Right ventricle myocardium superior (tissue), 1 donor: ENCODE data around the gene FLRT2. TPM values are rescaled to one million over a fixed set of nuclear protein-coding genes. Genes with fewer than 3 reads are reported as not detected.

Experiments
- ATAC-seq: fragments of 200-7000 bp; cut with Tn5 transposase; one replicate; pipeline ENCODE4 v1.9.1; 2020; ENCODE audit warnings: mild to moderate bottlenecking; ENCODE audit not compliant: poor library complexity
- DNase-seq: peaks from one replicate; pipeline ENCODE4 v3.0.0-alpha.2; 2020
- intact Hi-C: fragments of 100-400 bp; cut with DNase I; formaldehyde crosslinking; loops from one replicate; pipeline ENCODE4 v1.11.2; 2022
- total RNA-seq: library from RNA; stranded (reverse); fragmentation: NEBNext Ultra II Directional; extraction: Animal tissue kit (Norgen Biotek cat#: 25700); gene quantifications from one replicate; pipeline ENCODE4 v1.2.1, GENCODE V29; 2021
- donor health status: DM: no; HTN: yes; CAD: no; lungs with severe emphysema.

FLRT2 gene
- total RNA-seq, 1 donor from 2014 or later, result 3.0 TPM

DNA sequence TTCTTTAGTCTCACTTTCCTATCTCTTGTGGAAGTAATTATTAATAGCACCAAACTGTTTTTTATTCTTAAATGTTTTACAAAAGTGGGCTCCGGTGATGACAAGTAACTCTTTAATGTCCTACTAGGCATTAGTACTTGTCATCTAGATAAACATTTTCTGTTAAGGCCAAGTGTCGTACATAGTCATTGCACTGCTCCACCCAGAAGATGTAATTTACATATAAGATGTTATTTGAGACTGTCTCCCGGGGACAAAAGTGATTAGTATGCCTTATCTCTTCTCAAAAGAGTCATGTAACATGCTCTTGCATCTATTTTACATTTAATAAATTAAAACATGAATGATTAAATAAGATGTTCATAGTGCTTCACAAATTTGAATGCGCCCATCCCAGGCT, 88.4 kb downstream of the FLRT2 start:
- intact Hi-C loops, result no loop called here
- DNase-seq (no peak), ATAC-seq (no peak)

GRCh38 chr14:85618978-85619377, 89.0 kb downstream of the FLRT2 start:
- intact Hi-C loops, result no loop called here
- no peak for ATAC-seq
- DNase-seq, result no peak

- intact Hi-C loops, result no loop called here
- DNase-seq, result no peak
- ATAC-seq, result no peak
These were observed 89.9 kb downstream of the FLRT2 start for GRCh38 chr14:85619851-85620250.

DNA sequence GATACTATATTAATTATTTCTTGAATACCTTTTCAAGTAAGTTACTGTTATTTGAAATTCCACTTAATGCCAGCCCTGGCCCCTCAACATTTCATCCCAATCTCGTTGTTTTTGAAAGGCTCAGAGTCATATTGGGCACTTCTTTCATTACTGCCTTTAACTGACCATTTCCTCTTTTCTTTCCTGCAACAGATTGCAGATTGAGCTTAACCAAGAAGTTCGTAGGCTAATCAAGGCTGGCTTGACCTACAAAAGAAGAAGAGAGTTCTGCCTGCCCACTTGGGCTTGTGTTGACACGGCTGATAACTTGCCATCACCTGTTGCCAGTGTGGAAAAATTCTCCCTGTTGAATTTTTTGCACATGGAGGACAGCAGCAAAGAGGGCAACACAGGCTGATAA, 91.0 kb downstream of the FLRT2 start:
- ATAC-seq (no peak), DNase-seq (no peak)
- intact Hi-C loops, result no loop called here

GRCh38 chr14:85622106-85622505, 92.2 kb downstream of the FLRT2 start:
- DNase-seq, result no peak
- intact Hi-C loops, result no loop called here
- no peak for ATAC-seq

- DNase-seq (no peak), ATAC-seq (no peak)
- intact Hi-C loops, result no loop called here
These were observed 93.2 kb downstream of the FLRT2 start for GRCh38 chr14:85622986-85623685.

- DNase-seq (no peak), ATAC-seq (no peak)
- intact Hi-C loops, result no loop called here
These were observed 96.1 kb downstream of the FLRT2 start for GRCh38 chr14:85625925-85626585.

GRCh38 chr14:85634205-85634604, 104.3 kb downstream of the FLRT2 start:
- ATAC-seq, result no peak
- intact Hi-C loops, result no loop called here
- DNase-seq, result no peak

DNA sequence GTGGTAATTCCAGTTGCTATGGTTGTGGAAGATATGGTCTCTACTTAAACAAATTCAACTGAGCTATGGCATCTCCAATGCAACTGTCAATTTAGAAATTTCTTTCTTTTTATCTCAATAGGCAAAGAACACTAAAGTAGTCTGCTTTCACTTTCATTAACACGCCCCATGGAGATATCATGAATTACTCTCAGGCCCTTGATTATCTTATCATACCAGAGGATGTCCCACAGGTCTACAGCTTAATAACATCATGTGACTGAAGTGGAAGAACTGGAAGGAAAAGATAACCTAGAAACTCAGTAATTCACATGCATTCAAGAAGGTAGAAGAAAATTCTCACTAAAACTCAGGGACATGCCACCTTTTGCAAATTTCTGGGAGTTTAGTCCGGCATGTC, 114.3 kb downstream of the FLRT2 start:
- ATAC-seq (no peak), DNase-seq (no peak)
- intact Hi-C loops, result no loop called here

DNA sequence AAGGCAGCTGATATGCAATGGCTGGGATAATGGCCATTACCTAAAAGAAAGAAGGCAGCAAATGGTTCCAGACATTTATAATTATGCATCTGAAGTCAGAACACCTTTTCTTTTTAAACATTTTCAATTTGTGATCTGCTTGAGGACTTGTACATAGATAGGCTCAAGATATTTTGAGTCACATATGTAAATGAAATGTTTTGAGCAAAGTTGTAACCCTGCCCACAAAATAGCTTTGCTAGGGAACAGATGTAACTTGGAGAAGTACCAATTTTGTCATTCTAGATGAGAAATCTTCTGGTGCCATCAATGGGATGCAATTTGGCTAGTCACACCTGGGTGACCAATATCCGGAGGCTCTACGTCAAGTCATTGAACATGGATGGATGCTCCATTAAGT, 123.1 kb downstream of the FLRT2 start:
- ATAC-seq (no peak), DNase-seq (no peak)
- intact Hi-C loops, result no loop called here

- ATAC-seq (no peak), DNase-seq (no peak)
- intact Hi-C loops, result no loop called here
These were observed 130.4 kb downstream of the FLRT2 start for GRCh38 chr14:85660243-85660922.

- DNase-seq (no peak), ATAC-seq (no peak)
- intact Hi-C loops, result no loop called here
These were observed 132.2 kb downstream of the FLRT2 start for GRCh38 chr14:85662096-85662495.

GRCh38 chr14:85663256-85663655, 133.3 kb downstream of the FLRT2 start:
- DNase-seq, result no peak
- ATAC-seq, result no peak
- intact Hi-C loops, result no loop called here

GRCh38 chr14:85663667-85664066, 133.7 kb downstream of the FLRT2 start:
- DNase-seq (no peak), ATAC-seq (no peak)
- intact Hi-C loops, result no loop called here

GRCh38 chr14:85675957-85676356, 146.0 kb downstream of the FLRT2 start:
- DNase-seq (no peak), ATAC-seq (no peak)
- intact Hi-C loops, result no loop called here

DNA sequence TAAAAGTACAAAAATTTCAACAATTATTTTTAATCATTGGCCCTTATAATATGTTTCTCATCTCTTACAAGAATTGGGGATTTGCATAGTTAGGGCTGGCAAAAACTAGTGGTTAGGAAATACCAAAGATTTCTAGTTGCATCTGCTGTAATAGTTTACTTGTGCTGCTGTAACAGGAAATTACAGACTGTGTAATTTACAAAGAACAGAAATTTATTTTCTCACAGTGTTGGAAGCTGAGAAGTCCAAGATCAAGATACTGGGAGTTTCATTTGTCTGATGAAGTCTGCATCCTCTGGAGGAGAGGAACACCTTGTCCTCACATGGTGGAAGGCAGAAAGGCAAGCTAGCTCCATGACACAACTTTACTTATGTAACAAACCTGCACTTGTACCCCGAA, 157.0 kb downstream of the FLRT2 start:
- ATAC-seq (peak; percentile 38), DNase-seq (no peak)
- intact Hi-C loops, result no loop called here

GRCh38 chr14:85687456-85687855, 157.5 kb downstream of the FLRT2 start:
- intact Hi-C loops, result no loop called here
- ATAC-seq (no peak), DNase-seq (no peak)

- ATAC-seq (peak; percentile 93), DNase-seq (no peak)
- intact Hi-C loops, result no loop called here
These were observed 158.1 kb downstream of the FLRT2 start for GRCh38 chr14:85688006-85688405.

DNA sequence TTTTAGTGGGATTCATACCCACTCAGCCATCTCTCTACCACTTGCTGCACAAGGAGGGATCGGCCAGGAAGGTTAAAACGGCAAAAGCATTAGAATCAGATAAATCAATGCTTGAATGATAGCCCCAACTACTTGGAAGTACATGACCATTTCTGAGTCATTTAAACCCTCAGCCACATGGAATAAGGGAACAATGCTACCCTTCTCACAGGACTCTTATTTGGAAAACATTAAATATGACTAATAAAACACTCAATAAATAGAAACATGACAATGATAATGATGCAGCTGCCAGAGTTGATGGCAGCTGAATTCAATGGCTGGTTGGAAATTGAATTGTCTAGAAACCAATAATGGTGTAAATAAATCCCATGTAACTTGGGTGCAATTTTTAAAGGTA, 165.4 kb downstream of the FLRT2 start:
- intact Hi-C loops, result no loop called here
- ATAC-seq (no peak), DNase-seq (no peak)

GRCh38 chr14:85701116-85701515, 171.2 kb downstream of the FLRT2 start:
- no peak for ATAC-seq
- no peak for DNase-seq
- intact Hi-C loops, result no loop called here
